Fibroblast of skin of right quadriceps (primary cell): Measurements from ENCODE around the gene MCM9.

Source experiments
- DNase-seq: peaks from one replicate; pipeline ENCODE4 v3.0.0-alpha.2; 2013

MCM9 gene

GRCh38 chr6:118789419-118789818, 145.5 kb downstream of the MCM9 start:
- no peak for DNase-seq

- DNase-seq: no peak
These were observed 146.3 kb downstream of the MCM9 start for GRCh38 chr6:118788702-118789101.

GRCh38 chr6:118787724-118788423, 147.1 kb downstream of the MCM9 start:
- DNase-seq: peak; percentile 11

- DNase-seq: no peak
These were observed 148.1 kb downstream of the MCM9 start for GRCh38 chr6:118786596-118787453.

- no peak for DNase-seq
These were observed 149.4 kb downstream of the MCM9 start for GRCh38 chr6:118785601-118786000.

GRCh38 chr6:118784641-118785164, 150.3 kb downstream of the MCM9 start:
- DNase-seq: no peak

- peak; percentile 26 for DNase-seq
These were observed 150.9 kb downstream of the MCM9 start for GRCh38 chr6:118783931-118784550.

GRCh38 chr6:118782651-118783050, 152.3 kb downstream of the MCM9 start:
- DNase-seq: no peak

GRCh38 chr6:118781897-118782296, 153.1 kb downstream of the MCM9 start:
- DNase-seq: no peak

GRCh38 chr6:118780668-118781067, 154.3 kb downstream of the MCM9 start:
- DNase-seq: no peak

GRCh38 chr6:118776607-118777549, 158.1 kb downstream of the MCM9 start:
- DNase-seq: peak; percentile 78

GRCh38 chr6:118775381-118775780, 159.6 kb downstream of the MCM9 start:
- no peak for DNase-seq

- DNase-seq: peak; percentile 18
These were observed 160.4 kb downstream of the MCM9 start for GRCh38 chr6:118774581-118774980.

GRCh38 chr6:118772886-118773285, 162.1 kb downstream of the MCM9 start:
- DNase-seq: no peak

GRCh38 chr6:118771253-118771652, 163.7 kb downstream of the MCM9 start:
- DNase-seq: no peak

- no peak for DNase-seq
These were observed 164.1 kb downstream of the MCM9 start for GRCh38 chr6:118770835-118771234.

- DNase-seq: no peak
These were observed 164.7 kb downstream of the MCM9 start for GRCh38 chr6:118770112-118770788.

- DNase-seq: no peak
These were observed 166.0 kb downstream of the MCM9 start for GRCh38 chr6:118768904-118769325.

GRCh38 chr6:118768441-118768840, 166.5 kb downstream of the MCM9 start:
- no peak for DNase-seq

- DNase-seq: peak; percentile 57
These were observed 169.6 kb downstream of the MCM9 start for GRCh38 chr6:118765316-118765715.

GRCh38 chr6:118764766-118765165, 170.2 kb downstream of the MCM9 start:
- DNase-seq: no peak
